Neural cell (in vitro differentiated cells): ENCODE measurements around the gene TMEM139. TPM values are rescaled to one million over a fixed set of nuclear protein-coding genes. Genes with fewer than 3 reads are reported as not detected.

ENCODE experiments used
- H2AFZ ChIP-seq: fragments of 200-600, 300-800 bp; sonication (generic), shearing (Covaris generic); 2 replicates; pipeline ENCODE4 v1.6.0; 2014; ENCODE audit warnings: low read depth, mild to moderate bottlenecking, antibody characterized with exemption, low read length, moderate library complexity
- H3F3A ChIP-seq: fragments of 200-600 bp; shearing (Covaris generic); 2 replicates; pipeline ENCODE4 v1.6.1; 2016; ENCODE audit warnings: mild to moderate bottlenecking, moderate library complexity, mixed read lengths, antibody characterized with exemption, low read length; ENCODE audit not compliant: insufficient read depth, poor library complexity, severe bottlenecking
- H3K27ac ChIP-seq: fragments of 200-600, 300-800 bp; sonication (generic), shearing (Covaris generic); 2 replicates; pipeline ENCODE4 v1.5.1; 2014; ENCODE audit warnings: mild to moderate bottlenecking, low read length, moderate library complexity
- H3K27me3 ChIP-seq: fragments of 300-800, 200-600 bp; sonication (generic), shearing (Covaris generic); 2 replicates; pipeline ENCODE4 v1.6.0; 2014; ENCODE audit warnings: mild to moderate bottlenecking, low read depth, low read length, moderate library complexity; ENCODE audit not compliant: insufficient read depth
- H3K36me3 ChIP-seq: fragments of 300-800, 200-600 bp; sonication (generic), shearing (Covaris generic); 2 replicates; pipeline ENCODE4 v1.5.1; 2014; ENCODE audit warnings: mild to moderate bottlenecking, antibody characterized with exemption, low read length, moderate library complexity; ENCODE audit not compliant: insufficient read depth
- H3K4me2 ChIP-seq: fragments of 300-800, 200-600 bp; sonication (generic), shearing (Covaris generic); 2 replicates; pipeline ENCODE4 v1.6.0; 2014; ENCODE audit warnings: mild to moderate bottlenecking, low read length
- H3K4me3 ChIP-seq: fragments of 300-800, 200-600 bp; sonication (generic), shearing (Covaris generic); 2 replicates; pipeline ENCODE4 v1.5.1; 2014; ENCODE audit warnings: mild to moderate bottlenecking, low read length, moderate library complexity
- H3K79me2 ChIP-seq: fragments of 200-600 bp; shearing (Covaris generic); replicated peaks from 2 replicates; pipeline ENCODE4 v1.6.0; 2014; ENCODE audit warnings: mild to moderate bottlenecking, low read length, moderate library complexity; ENCODE audit not compliant: insufficient read depth
- H3K9ac ChIP-seq: fragments of 300-800, 200-600 bp; sonication (generic), shearing (Covaris generic); 2 replicates; pipeline ENCODE4 v1.6.1; 2016; ENCODE audit warnings: mild to moderate bottlenecking, low read length, mixed read lengths
- H3K9me2 ChIP-seq: fragments of 200-600 bp; shearing (Covaris generic); 2 replicates; pipeline ENCODE4 v1.6.1; 2016; ENCODE audit warnings: mild to moderate bottlenecking, low read length, mixed read lengths; ENCODE audit not compliant: insufficient read depth
- H3K9me3 ChIP-seq: fragments of 200-600, 300-800 bp; sonication (generic), shearing (Covaris generic); 2 replicates; pipeline ENCODE4 v1.6.1; 2016; ENCODE audit warnings: mild to moderate bottlenecking, mixed run types, low read length, moderate library complexity, mixed read lengths
- H4K20me1 ChIP-seq: fragments of 200-600 bp; shearing (Covaris generic); 2 replicates; pipeline ENCODE4 v1.6.1; 2016; ENCODE audit warnings: mild to moderate bottlenecking, mixed run types; ENCODE audit not compliant: insufficient read depth
- CTCF ChIP-seq: fragments of 450-650 bp; IDR thresholded peaks from 2 replicates; pipeline ENCODE4 v1.5.1; 2014; ENCODE audit warnings: antibody characterized with exemption, mild to moderate bottlenecking, moderate library complexity; ENCODE audit not compliant: poor library complexity, severe bottlenecking
- EP300 ChIP-seq: fragments of 450-650 bp; conservative IDR thresholded peaks from 2 replicates; pipeline ENCODE4 v1.6.1; 2014; ENCODE audit warnings: antibody characterized with exemption, mild to moderate bottlenecking, moderate library complexity; ENCODE audit not compliant: poor library complexity, severe bottlenecking
- EZH2 ChIP-seq: fragments of 200-600, 300-800 bp; shearing (Covaris generic), sonication (generic); IDR thresholded peaks from 2 replicates; pipeline ENCODE4 v1.6.1; 2014; ENCODE audit warnings: antibody characterized with exemption, low read length, borderline replicate concordance, mild to moderate bottlenecking; ENCODE audit not compliant: insufficient read depth, poor library complexity, severe bottlenecking
- MXI1 ChIP-seq: fragments of 450-650 bp; conservative IDR thresholded peaks from 2 replicates; pipeline ENCODE4 v1.6.1; 2014; ENCODE audit warnings: antibody characterized with exemption, mild to moderate bottlenecking; ENCODE audit not compliant: poor library complexity, severe bottlenecking
- POLR2AphosphoS5 ChIP-seq: IDR thresholded peaks from 2 replicates; pipeline ENCODE4 v1.6.1; 2012
- RAD21 ChIP-seq: fragments of 450-650 bp; conservative IDR thresholded peaks from 2 replicates; pipeline ENCODE4 v1.6.1; 2014; ENCODE audit warnings: antibody characterized with exemption, mild to moderate bottlenecking, moderate library complexity
- REST ChIP-seq: IDR thresholded peaks from 2 replicates; pipeline ENCODE4 v1.6.1; 2012; ENCODE audit warnings: borderline replicate concordance
- SMC3 ChIP-seq: fragments of 450-650 bp; conservative IDR thresholded peaks from 2 replicates; pipeline ENCODE4 v1.6.1; 2014; ENCODE audit warnings: antibody characterized with exemption, mild to moderate bottlenecking, moderate library complexity; ENCODE audit not compliant: poor library complexity
- TAF1 ChIP-seq: IDR thresholded peaks from 2 replicates; pipeline ENCODE4 v1.6.1; 2012; ENCODE audit warnings: low read depth
- polyA plus RNA-seq: library from polyadenylated mRNA; depleted of rRNA; stranded (reverse); fragments of >200 nt; gene quantifications from 2 replicates; pipeline ENCODE4 v1.2.3, GENCODE V29; 2014

Gene TMEM139
- polyA plus RNA-seq, 1 donor from 2014 or later: not detected

DNA sequence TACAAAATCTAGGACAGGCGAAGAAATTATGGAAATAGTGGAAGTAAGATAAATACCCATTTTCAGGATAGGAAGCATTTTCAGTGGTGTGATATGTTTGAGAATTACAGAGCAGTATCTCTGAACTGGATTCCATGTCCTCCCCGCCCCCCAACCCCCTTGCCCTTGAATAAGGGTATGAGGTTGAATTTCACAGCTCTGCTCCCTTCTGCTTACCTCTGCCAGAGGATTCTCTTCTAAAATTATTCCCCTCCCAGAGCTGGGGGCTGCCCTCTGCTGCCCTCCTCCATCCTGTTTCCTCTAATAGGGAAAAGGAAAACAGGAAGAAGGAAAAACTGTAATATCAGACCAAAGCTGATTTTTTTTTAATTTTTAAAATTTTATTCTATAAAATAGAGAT, 23.9 kb downstream of the TMEM139 start:
- TF ChIP-seq CTCF (no peak), EP300 (no peak), MXI1 (no peak), EZH2 (no peak)
- no peak overlapping the region for H3K4me2 ChIP-seq
- H3K27ac ChIP-seq: no peak overlapping the region
- H3F3A ChIP-seq: no peaks in the 10 kb centered on the region
- no peak overlapping the region for H2AFZ ChIP-seq
- H3K9me2 ChIP-seq: no peaks in the 10 kb centered on the region
- H3K4me3 ChIP-seq: no peak overlapping the region
- H3K36me3 ChIP-seq: peaks cover 32% of the 10 kb centered on the region
- no peak overlapping the region for H3K9ac ChIP-seq
- no peaks in the 10 kb centered on the region for H3K27me3 ChIP-seq
- H4K20me1 ChIP-seq: no peaks in the 10 kb centered on the region
- no peaks in the 10 kb centered on the region for H3K9me3 ChIP-seq
- H3K79me2 ChIP-seq: no peaks in the 10 kb centered on the region

GRCh38 chr7:143314127-143314526, 29.4 kb downstream of the TMEM139 start:
- no peak overlapping the region for H3K4me3 ChIP-seq
- no peak overlapping the region for H3K9ac ChIP-seq
- TF ChIP-seq REST (no peak), SMC3 (no peak), POLR2AphosphoS5 (no peak), CTCF (no peak), EP300 (no peak), TAF1 (no peak), MXI1 (no peak), RAD21 (no peak), EZH2 (no peak)
- H3K9me2 ChIP-seq: no peaks in the 10 kb centered on the region
- H3K36me3 ChIP-seq: peaks cover 11% of the 10 kb centered on the region
- H3K27me3 ChIP-seq: no peaks in the 10 kb centered on the region
- H3K79me2 ChIP-seq: no peaks in the 10 kb centered on the region
- H3K4me2 ChIP-seq: no peak overlapping the region
- H3K27ac ChIP-seq: no peak overlapping the region
- H3F3A ChIP-seq: no peaks in the 10 kb centered on the region
- no peaks in the 10 kb centered on the region for H3K9me3 ChIP-seq
- H2AFZ ChIP-seq: no peak overlapping the region
- H4K20me1 ChIP-seq: no peaks in the 10 kb centered on the region
